NK-92 (cell line): ENCODE measurements around the gene PRKCZ.

Experiments
- DNase-seq: peaks from one replicate; lab custom pipeline; 2025; ENCODE audit not compliant: unreplicated experiment; lab: John Stamatoyannopoulos, UW

Gene PRKCZ

GRCh38 chr1:2045468-2046173 lies 4.6 kb upstream of the PRKCZ start:
- DNase-seq = no peak

- DNase-seq = no peak
These were observed 3.9 kb upstream of the PRKCZ start for GRCh38 chr1:2046174-2046917.

- no peak for DNase-seq
These were observed 3.1 kb upstream of the PRKCZ start for GRCh38 chr1:2046953-2047748.

DNA sequence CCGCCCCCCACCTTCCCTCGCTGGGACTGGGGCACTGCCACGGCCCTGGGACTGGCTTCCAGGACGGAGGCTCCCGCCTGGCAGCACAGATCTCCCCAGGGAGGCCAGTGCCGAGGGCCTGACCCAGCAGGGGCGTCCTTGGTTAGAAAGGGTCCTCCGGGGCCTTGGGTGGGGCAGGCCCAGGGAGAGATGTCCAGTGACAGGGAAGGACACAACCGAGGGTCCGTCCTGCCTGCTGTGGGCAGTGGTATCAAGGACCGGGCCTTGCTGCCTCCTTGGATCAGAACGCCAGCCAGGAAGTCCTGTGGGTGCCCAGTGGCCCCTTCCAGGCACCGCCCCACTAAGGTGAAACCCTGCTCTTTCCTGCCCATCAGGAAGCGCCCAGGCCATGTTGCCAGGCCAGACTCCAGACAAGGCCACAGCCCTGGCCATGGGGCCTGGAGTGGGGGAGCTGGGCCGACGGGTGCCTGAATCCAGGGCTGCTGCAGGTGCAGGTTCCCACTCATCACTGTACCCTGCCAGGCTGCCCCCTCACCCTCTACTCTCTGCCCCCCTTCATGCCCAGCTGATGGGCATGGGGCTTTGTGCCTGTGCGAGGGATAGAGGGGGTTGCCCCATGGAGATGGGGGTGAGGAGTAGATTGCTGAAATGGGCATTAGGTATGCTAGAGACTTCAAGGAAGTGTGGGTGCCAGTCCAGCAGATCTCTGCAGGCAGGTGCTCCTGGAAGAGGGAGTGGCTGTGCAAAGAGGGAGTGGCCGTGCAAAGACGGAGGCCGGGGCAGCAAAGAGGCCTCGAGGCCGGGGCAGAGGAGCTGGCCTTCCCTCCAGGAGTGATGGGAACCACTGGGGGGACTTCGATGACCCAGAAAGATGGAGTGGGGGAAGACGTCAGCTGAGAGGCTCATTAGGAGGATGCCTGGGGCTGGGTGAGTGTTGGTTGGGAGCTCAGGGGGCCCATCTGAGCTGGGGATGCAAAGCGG lies 2.2 kb upstream of the PRKCZ start:
- DNase-seq = no peak

- no peak for DNase-seq
These were observed 940 bp upstream of the PRKCZ start for GRCh38 chr1:2049225-2049717.

DNA sequence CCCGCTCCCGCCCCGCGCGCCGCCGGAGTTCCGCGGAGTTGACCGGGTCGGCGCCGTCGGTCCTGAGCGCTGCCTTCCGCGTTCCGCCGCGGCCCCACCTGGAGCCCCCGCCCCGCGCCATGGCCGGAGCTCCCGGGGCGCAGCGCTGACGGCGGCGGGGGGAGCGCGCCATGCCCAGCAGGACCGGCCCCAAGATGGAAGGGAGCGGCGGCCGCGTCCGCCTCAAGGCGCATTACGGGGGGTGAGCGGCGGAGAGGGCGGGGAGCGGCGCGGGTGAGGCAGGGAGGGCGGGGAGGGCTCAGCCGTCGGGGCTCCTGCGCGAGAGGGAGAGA lies 216 bp downstream of the PRKCZ start:
- DNase-seq = no peak

- DNase-seq = no peak
These were observed 827 bp downstream of the PRKCZ start for GRCh38 chr1:2050793-2051682.

GRCh38 chr1:2052054-2052679 lies 2.0 kb downstream of the PRKCZ start:
- no peak for DNase-seq

- DNase-seq = no peak
These were observed 2.5 kb downstream of the PRKCZ start for GRCh38 chr1:2052756-2053155.

DNA sequence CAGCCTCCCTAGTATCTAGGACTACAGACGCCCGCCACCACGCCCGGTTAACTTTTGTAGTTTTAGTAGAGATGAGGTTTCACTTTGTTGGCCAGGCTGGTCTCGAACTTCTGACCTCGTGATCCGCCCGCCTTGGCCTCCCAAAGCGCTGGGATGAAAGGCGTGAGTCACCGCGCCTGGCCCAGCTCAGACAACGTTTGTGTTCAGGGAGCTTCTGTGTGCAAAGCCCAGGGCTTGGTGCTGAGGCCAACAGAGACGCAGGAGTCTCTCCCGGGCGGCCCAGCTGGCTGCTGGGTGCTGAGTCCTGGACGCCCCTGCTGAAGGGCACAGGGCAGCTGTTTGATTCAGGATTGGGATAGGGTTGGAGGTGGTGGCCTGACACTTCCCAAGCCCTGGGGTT lies 3.0 kb downstream of the PRKCZ start:
- no peak for DNase-seq

GRCh38 chr1:2053784-2054376 lies 3.7 kb downstream of the PRKCZ start:
- no peak for DNase-seq

DNA sequence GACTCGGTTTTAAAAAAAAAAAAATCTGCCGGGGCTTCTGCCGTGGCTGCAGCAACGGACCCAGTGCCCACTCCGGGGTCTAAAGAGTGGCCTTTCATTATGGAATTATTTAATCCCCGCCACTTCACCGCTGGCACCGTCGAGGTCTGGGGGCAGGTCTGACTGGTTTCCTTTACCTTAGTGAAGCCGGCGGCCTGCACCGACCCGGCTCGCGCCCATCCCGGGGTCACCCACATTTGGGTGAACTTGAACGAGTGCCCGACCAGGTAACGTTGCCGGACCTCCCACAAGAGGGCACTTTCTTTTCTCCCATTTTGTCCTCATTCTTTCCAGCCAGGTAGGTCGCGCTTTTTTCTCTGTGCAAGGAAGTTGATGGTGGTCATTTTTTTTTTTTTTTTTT lies 4.3 kb downstream of the PRKCZ start:
- no peak for DNase-seq

- DNase-seq = no peak
These were observed 5.8 kb downstream of the PRKCZ start for GRCh38 chr1:2055911-2056575.

DNA sequence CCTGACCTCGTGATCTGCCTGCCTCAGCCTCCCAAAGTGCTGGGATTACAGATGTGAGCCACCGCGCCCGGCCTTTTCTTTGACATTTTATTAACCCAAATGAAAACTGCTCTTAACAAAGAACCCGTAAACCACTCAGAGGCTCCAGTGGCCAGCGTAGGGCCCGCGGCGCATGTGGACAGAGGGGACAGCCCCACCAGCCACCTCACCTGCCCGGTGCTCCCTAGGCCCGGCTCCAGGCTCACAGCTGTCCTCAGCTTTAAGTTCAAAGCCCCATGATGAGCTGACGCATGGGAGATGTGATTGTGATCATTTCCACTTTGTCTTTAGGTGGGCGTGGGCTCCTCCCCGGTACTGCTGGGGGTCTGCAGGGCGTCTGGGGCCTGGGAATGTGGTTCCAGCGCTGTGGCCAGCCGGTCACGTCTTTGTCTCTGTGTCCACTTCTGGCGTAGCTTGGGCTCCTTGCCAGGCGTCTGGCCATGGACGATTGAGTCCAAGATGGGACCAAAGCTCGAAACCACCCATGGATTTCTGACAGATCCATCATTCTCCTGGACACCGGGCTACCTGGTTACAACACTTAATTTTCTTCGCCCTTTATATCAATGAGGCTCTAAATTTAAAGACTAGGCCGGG lies 6.9 kb downstream of the PRKCZ start:
- DNase-seq = no peak

DNA sequence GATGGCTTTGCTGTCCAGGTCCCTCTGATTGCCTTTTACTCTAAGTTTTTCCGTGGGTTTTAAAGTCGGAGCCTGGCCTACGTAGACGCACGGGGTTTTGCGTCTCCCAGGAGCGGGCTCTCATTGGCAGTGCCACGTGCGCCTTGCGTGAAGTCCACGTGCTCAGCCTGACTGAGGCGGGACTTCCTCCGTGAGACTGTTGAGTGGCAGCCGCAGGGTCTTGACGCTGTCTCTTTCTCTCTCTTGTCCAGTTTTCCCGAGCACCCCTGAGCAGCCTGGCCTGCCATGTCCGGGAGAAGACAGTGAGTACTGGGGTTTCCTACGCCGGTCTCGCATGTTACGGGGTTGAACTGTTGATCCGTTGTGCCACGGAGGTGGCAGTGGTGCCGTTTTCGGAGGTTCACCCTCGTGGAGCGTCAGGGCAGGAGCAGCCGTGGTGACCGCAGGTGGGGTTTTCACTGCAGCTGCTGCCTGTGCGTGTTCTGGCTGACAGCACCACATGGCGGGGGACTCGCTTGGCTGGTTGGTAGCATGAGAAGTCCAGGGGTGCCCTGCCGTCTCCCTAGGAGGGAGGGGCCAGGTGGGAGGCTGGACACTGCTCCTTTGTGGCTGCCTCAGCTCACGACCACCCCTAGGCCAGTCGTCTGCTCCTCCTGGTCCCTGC lies 9.2 kb downstream of the PRKCZ start:
- DNase-seq = no peak

- DNase-seq = no peak
These were observed 9.9 kb downstream of the PRKCZ start for GRCh38 chr1:2060072-2060471.

DNA sequence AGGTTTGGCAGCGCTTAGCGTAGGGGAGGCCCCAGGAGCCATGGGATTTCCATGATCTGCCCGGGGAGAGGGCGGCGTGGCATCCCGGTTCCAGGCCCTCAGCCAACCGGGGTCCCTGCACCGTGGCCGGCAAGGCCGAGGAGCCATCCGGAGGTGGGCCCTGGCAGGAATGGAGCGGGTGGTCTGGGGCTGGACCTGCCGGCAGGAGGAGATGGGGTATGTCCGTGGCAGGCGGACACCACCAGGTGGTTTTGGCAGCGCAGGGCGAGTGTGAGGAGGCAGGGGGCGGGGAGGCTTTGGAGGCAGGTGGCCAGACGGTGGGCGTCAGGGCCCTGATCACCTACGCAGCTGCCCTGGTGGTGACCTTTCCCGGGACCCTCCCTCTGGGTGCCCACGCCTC lies 10.3 kb downstream of the PRKCZ start:
- no peak for DNase-seq
